Transverse colon (tissue), 3 donors: Measurements from ENCODE around the gene RAB27A.
"Not testable (repeated sequence)": the region's sequence is repeated elsewhere in the genome, so short reads cannot be mapped to it uniquely, and the experiment has no call there.

Experiments
- CTCF ChIP-seq, 5 experiments: fragments of 200-600 bp in 3 of 5; fragments of 450-650 bp in 2 of 5; sonication (generic) in 3 of 5; IDR thresholded peaks; 1 replicate in 2 of 5; 2 replicates in 3 of 5; pipeline ENCODE4 v1.5.1; 2016 to 2017; ENCODE audit warnings: antibody characterized with exemption in 5 of 5, inconsistent platforms in 3 of 5, mild to moderate bottlenecking in 2 of 5, moderate library complexity in 1 of 5
- EP300 ChIP-seq: sonication (generic); formaldehyde crosslinking; IDR thresholded peaks from one replicate; pipeline ENCODE4 v1.6.1; 2017; ENCODE audit warnings: antibody characterized with exemption, low read depth

GRCh38 chr15:55252201-55252600 lies 37.4 kb downstream of the RAB27A start:
- TF ChIP-seq CTCF (IDR thresholded peaks at IDR 0.05); EP300: not testable (repeated sequence)
